GM21737 (cell line): Measurements from ENCODE around the gene NUDCD3.

ENCODE experiments used
- ATAC-seq: cut with Tn5 transposase; IDR thresholded peaks from one replicate; pipeline ENCODE4 v1.9.1; 2021; ENCODE audit warnings: mild to moderate bottlenecking, moderate library complexity; ENCODE audit not compliant: unreplicated experiment

The NUDCD3 gene

DNA sequence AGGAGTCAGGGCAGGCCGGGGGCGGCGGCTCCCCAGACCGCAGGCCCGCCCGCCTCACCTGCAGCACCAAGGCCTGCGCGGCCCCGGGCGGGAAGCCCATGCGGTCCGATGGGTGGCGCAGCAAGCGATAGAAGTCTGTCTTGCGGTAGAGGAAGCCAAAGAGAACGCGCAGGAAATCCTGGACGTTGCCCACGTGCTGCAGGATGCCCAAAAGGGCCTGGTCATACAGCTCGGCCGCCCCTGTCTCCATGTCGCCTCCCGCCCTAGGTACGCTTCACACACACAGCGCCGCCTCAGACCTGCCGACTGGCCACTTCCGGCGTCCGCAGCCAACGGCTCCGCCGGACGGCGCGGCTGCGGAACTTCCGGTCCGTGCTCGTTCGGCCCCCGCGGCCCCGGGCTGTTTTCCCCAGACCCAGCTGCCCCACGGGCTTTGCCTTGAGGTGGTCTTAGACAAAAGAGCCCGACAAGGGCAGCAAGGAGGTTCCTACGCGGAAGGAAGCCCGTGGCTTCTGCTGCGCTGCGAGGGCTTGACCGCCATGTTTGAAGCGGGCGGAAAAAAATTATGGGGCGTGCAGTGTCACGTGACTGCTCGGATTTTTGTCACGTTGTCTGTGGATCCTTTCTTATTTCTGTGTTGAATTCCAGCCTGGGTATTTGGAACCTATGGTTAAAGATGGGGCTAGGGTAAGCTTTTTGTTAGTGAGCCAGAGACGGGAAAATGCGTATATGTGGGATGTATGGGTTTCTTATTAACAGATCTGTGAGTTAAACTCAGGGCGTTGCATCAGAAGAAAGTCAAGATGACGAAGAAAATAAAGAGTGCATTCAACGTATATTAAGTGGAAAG is at the start of gene NUDCD3:
Gene NUDCD3 (minus strand): TSS at position 308 of the 850 bp plus-strand sequence. CDS start 58 bp downstream, at position 250.
- peak; percentile 86 for ATAC-seq

- no peak for ATAC-seq
These were observed 49.4 kb upstream of the NUDCD3 start for GRCh38 chr7:44539669-44540506.

- no peak for ATAC-seq
These were observed 48.6 kb upstream of the NUDCD3 start for GRCh38 chr7:44538798-44539668.

- ATAC-seq: no peak
These were observed 47.8 kb upstream of the NUDCD3 start for GRCh38 chr7:44538093-44538797.

GRCh38 chr7:44537442-44537841 is 47.0 kb upstream of the NUDCD3 start:
- no peak for ATAC-seq

DNA sequence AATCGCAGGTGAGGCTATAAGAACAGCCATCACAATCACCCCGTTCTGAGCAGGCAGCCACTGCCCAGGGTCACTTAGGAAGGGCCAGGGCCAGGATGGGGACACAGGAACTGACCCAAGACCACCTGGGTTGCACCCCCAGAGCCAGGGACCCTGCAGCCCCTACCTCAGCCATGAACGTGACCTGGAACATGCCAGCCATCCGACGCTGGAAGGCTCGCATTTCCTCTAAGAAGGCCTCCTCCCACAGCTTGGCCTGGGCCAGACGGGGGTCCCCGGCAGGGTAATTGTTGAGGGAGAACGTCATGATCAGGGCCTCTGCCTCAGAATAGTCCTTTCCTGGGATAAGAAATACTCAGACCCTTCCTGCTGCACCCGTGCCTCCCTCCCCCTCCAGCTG is 45.6 kb upstream of the NUDCD3 start:
- no peak for ATAC-seq

DNA sequence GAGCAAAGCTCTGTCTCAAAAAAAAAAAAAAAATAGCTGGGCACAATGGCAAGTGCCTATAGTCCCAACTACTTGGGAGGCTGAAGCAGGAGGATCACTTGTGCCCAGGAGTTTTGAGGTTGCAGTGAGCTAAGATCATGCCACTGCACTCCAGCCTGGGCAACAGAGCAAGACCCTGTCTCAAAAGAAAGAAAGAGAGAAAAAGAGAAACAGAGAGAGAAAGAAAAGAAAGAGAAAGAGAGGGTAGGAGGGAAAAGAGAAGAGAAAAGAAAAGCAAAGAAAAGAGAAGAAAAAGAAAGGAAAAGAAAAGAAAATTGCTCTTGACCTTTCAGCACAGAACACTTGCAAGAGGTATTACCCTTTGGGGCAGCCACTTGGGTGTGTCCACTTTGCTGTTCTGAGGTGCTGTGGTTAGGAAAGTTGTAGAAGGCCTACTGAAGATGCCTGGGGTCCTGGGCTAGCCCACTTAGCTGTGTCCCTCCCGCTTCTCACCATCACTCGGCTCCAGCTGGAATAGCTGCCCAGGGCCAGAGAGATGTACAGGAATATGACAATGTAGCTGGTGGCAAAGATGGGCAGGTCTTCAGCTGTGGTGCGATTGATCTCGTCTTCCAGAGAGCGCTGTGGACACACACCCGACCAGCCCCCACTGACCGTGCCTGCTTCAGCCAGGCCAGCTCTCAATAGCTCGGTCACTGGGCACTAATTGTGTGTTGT is 45.0 kb upstream of the NUDCD3 start:
- ATAC-seq: no peak

DNA sequence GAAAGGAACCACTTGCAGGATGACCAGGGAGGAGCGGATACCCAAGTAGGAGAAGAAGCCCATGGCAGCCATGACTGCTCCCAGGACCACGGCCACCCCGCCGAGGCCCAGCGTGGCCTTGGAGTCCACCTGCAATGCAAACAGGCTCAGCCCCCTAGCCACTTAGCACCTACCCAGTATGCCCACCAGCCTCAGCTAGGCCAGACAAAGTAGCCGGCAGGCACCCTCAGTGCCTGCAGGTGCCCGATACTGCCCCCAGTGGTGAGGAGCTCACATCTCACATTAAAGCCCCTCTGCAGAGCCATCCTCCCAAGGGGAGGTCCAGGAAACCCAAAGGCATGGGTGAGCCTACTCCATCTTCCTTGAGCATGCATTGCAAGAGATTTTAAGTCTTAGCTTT is 44.0 kb upstream of the NUDCD3 start:
- ATAC-seq: no peak

GRCh38 chr7:44534087-44534486 is 43.6 kb upstream of the NUDCD3 start:
- ATAC-seq: no peak

GRCh38 chr7:44533301-44534055 is 43.0 kb upstream of the NUDCD3 start:
- ATAC-seq: no peak

- ATAC-seq: no peak
These were observed 41.2 kb upstream of the NUDCD3 start for GRCh38 chr7:44531421-44532380.

- no peak for ATAC-seq
These were observed 40.5 kb upstream of the NUDCD3 start for GRCh38 chr7:44530990-44531389.

DNA sequence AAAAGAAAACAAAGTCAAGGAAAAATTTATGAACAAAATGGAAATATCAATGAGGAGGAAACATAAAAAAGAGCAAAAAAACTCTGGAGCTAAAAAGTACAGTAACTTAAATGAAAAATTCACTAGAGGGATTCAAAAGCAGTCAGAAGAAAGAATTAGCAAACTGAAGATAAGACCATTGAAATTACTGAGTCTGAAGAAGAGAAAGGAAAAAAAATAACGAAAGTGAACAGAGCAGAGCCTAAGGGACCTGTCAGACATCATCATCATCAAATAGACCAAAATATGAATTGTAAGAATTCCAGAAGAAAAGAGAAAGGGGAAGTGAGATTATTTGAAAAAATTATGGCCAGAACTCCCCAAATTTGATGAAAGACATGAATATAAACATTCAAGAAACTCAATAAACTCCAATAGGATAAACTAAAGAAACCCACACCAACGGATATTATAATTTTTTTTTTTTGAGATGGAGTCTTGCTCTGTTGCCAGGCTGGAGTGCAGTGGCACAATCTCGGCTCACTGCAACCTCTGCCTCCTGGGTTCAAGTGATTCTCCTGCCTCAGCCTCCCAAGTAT is 34.4 kb upstream of the NUDCD3 start:
- no peak for ATAC-seq

- ATAC-seq: no peak
These were observed 31.9 kb upstream of the NUDCD3 start for GRCh38 chr7:44522315-44522714.

DNA sequence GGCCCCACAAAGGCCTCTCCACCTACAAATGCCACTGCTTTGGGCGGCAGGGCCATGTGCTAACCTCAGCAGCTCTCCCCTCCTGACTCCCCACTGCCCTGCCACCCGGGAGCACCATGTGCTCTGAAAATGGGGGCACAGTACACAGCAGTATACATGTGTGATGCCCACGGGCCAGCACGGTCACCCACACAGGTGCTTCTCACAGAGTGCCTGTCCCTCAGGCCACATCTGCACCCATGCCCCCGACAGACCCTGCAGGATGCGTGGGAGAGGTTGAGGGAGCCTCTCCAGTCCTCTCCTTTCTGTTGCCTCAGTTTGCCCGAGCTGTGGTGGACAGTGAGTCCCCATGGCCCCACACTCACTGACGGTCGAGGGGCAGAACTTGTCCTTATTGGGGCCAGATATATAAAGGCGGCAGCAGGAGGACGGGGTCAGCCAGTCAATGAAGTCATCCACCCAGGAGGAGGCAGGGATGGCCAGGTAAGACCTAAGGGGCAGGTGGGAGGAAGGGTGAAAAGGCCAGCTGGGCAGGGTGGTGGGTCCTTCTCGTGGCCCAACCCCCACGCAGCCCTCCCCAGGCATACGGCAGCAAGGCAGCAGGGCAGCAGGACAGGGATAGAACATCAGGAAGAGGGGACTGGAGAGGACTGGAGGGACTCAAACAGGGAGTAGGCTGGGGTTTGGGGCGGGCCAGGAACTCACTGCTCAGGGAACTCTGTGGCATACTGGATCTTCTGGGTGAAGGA is 31.1 kb upstream of the NUDCD3 start:
- no peak for ATAC-seq

- ATAC-seq: no peak
These were observed 30.1 kb upstream of the NUDCD3 start for GRCh38 chr7:44520574-44520973.

- ATAC-seq: no peak
These were observed 29.1 kb upstream of the NUDCD3 start for GRCh38 chr7:44519546-44519945.
